ENCODE results near the gene KIAA0319L. TPM values are rescaled to one million over a fixed set of nuclear protein-coding genes. Genes with fewer than 3 reads are reported as not detected.

KIAA0319L gene
- total and polyA plus RNA-seq, 2 experiments from 2014 or later = 27.2 to 75.1 TPM

DNA sequence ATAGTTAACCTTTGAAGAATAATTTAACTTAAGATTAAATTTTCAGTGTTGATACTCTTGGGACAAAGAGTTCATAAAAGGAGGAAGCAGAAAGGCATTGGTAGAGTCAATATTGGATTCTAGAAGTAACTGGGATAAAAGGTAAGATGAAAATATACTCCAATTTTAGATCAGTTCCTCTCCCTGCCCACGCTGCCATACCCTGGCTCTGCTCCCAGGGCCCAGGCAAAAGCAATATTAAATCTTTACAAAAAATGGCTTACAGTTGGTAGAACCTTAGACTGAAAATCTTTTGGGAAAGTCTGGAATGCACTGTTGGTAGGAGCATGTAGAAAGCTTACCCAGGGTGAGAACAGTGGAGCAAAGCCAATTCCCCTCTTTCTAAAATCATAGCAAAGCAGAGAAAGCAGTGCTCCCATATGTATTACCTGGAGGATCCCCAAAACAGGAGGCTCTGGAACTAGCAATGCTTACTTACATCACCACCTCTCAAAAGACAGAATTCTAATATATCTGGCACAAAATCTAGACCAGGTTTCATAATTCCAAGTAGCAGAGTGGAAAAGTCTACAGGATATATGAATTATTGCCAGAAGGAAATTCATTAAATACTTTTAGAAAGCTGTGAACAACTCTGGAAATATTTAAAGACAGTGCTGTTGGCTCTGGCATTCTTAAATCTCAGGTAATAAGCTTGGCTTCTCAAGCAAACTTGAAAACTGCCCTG lies 24.5 kb downstream of the KIAA0319L start:
- no peak for DNase-seq (ENCODE audit: low spot score)
- Mint-ChIP-seq H3K27me3 (ENCODE audit: insufficient read depth, low read depth, poor library complexity) (peaks cover 3% of the 10 kb centered on the region), H3K4me3 (no peak overlapping the region), H3K4me1 (peaks cover 37% of the 10 kb centered on the region), H3K27ac (no peak overlapping the region), H3K36me3 (ENCODE audit: low read depth) (peaks cover 59% of the 10 kb centered on the region), H3K9me3 (peaks cover 28% of the 10 kb centered on the region; the same call in 2 of the 3 replicates)
- Histone ChIP-seq H3K36me3 (ENCODE audit: insufficient read depth) (peaks cover 12% of the 10 kb centered on the region), H3K4me1 (ENCODE audit: insufficient read depth) (peaks cover 41% of the 10 kb centered on the region), H3K4me3 (no peak overlapping the region), H3K27ac (ENCODE audit: low read depth) (no peak overlapping the region), H2AFZ (no peak overlapping the region), H3K9me2 (ENCODE audit: insufficient read depth) (no peaks in the 10 kb centered on the region), H3F3A (replicated peaks; ENCODE audit: low read depth) (no peaks in the 10 kb centered on the region), H3K4me2 (no peak overlapping the region), H3K27me3 (ENCODE audit: insufficient read depth) (no peaks in the 10 kb centered on the region), H4K20me1 (replicated peaks; ENCODE audit: insufficient read depth) (no peaks in the 10 kb centered on the region), H3K79me2 (replicated peaks; ENCODE audit: insufficient read depth) (peaks cover 56% of the 10 kb centered on the region)
- ATAC-seq = no peak
- TF ChIP-seq CTCF (conservative IDR thresholded peaks at IDR 0.05; ENCODE audit: low read depth in 2 of 2) (no peak), JUNB (IDR thresholded peaks at IDR 0.05; ENCODE audit: unreplicated experiment) (no peak), EZH2 (IDR thresholded peaks at IDR 0.05; ENCODE audit: low read depth, unreplicated experiment) (no peak), ZNF462 (CRISPR knock-in tag; IDR thresholded peaks at IDR 0.05) (no peak), ETS1 (IDR thresholded peaks at IDR 0.05) (no peak), STAT1 (IDR thresholded peaks at IDR 0.05; ENCODE audit: unreplicated experiment) (no peak), EZH2phosphoT487 (IDR thresholded peaks at IDR 0.05; ENCODE audit: unreplicated experiment) (no peak), ZNF114 (CRISPR knock-in tag; IDR thresholded peaks at IDR 0.05) (no peak), REST (IDR thresholded peaks at IDR 0.05; ENCODE audit: unreplicated experiment) (no peak), POLR2AphosphoS5 (IDR thresholded peaks at IDR 0.05; ENCODE audit: low read depth) (no peak), NANOG (IDR thresholded peaks at IDR 0.05; ENCODE audit: borderline replicate concordance) (no peak), CREB1 (CRISPR knock-in tag; IDR thresholded peaks at IDR 0.05; ENCODE audit: low read depth) (no peak), ZNF331 (CRISPR knock-in tag; IDR thresholded peaks at IDR 0.05; ENCODE audit: low read depth) (no peak)

All from GM23338 (cell line).